Islet precursor cell (in vitro differentiated cells): ENCODE measurements around the gene AUTS2.

Source experiments
- DNase-seq: peaks from one replicate; pipeline ENCODE4 v3.0.0-alpha.2; 2018

AUTS2 gene

GRCh38 chr7:70098133-70098561 is 499.9 kb downstream of the AUTS2 start:
- no peak for DNase-seq

- no peak for DNase-seq
Observed at GRCh38 chr7:70098905-70099672, 500.8 kb downstream of the AUTS2 start.

- no peak for DNase-seq
Observed at GRCh38 chr7:70104243-70104642, 506.0 kb downstream of the AUTS2 start.

GRCh38 chr7:70113078-70113477 is 514.8 kb downstream of the AUTS2 start:
- no peak for DNase-seq

GRCh38 chr7:70113536-70113935 is 515.3 kb downstream of the AUTS2 start:
- no peak for DNase-seq

GRCh38 chr7:70114806-70115205 is 516.5 kb downstream of the AUTS2 start:
- DNase-seq = no peak

GRCh38 chr7:70116244-70116643 is 518.0 kb downstream of the AUTS2 start:
- DNase-seq = no peak

- DNase-seq = no peak
Observed at GRCh38 chr7:70116867-70117266, 518.6 kb downstream of the AUTS2 start.

- no peak for DNase-seq
Observed at GRCh38 chr7:70120851-70121250, 522.6 kb downstream of the AUTS2 start.

GRCh38 chr7:70131817-70132216 is 533.5 kb downstream of the AUTS2 start:
- DNase-seq = no peak

GRCh38 chr7:70132226-70132851 is 534.1 kb downstream of the AUTS2 start:
- no peak for DNase-seq

- DNase-seq = no peak
Observed at GRCh38 chr7:70132852-70133690, 534.8 kb downstream of the AUTS2 start.

GRCh38 chr7:70134029-70134770 is 535.9 kb downstream of the AUTS2 start:
- DNase-seq = peak; percentile 65

GRCh38 chr7:70135656-70136055 is 537.4 kb downstream of the AUTS2 start:
- DNase-seq = no peak

GRCh38 chr7:70137126-70137525 is 538.9 kb downstream of the AUTS2 start:
- no peak for DNase-seq

GRCh38 chr7:70142247-70142932 is 544.1 kb downstream of the AUTS2 start:
- DNase-seq = no peak

GRCh38 chr7:70143075-70144044 is 545.1 kb downstream of the AUTS2 start:
- no peak for DNase-seq

GRCh38 chr7:70148997-70149396 is 550.7 kb downstream of the AUTS2 start:
- DNase-seq = no peak

GRCh38 chr7:70152313-70152712 is 554.0 kb downstream of the AUTS2 start:
- no peak for DNase-seq

- DNase-seq = no peak
Observed at GRCh38 chr7:70153933-70154332, 555.7 kb downstream of the AUTS2 start.
